ENCODE measurements around the gene DCTD. TPM values are rescaled to one million over a fixed set of nuclear protein-coding genes. Genes with fewer than 3 reads are reported as not detected.

DCTD gene
- total and polyA plus RNA-seq, 2 experiments from 2014 or later, result 39.3 to 40.3 TPM

- TF ChIP-seq REST (IDR thresholded peaks at IDR 0.05; ENCODE audit: unreplicated experiment) (no peak), ZNF114 (CRISPR knock-in tag; IDR thresholded peaks at IDR 0.05) (no peak), ETS1 (IDR thresholded peaks at IDR 0.05) (no peak), ZNF331 (CRISPR knock-in tag; IDR thresholded peaks at IDR 0.05; ENCODE audit: low read depth) (no peak), STAT1 (IDR thresholded peaks at IDR 0.05; ENCODE audit: unreplicated experiment) (no peak), JUNB (IDR thresholded peaks at IDR 0.05; ENCODE audit: unreplicated experiment) (no peak)
Measured at GRCh38 chr4:182840108-182840507, 77.1 kb downstream of the DCTD start (continued).

Other genes with a start within 250 kb of the DCTD start
- 64.7 and 74.2 TPM in 2 replicates for gene WWC2, start 181.9 kb upstream of the DCTD start, total RNA-seq (2014; rRNA removed; shearing (Covaris generic))
- gene WWC2, start 181.9 kb upstream of the DCTD start, polyA plus RNA-seq (2016; fragmentation: Nextera tagmentation; extraction: Ambion mirVana), result 48.9 and 50.5 TPM in 2 replicates